HepG2 (cell line): ENCODE measurements around the gene OSBPL10. TPM values are rescaled to one million over a fixed set of nuclear protein-coding genes. Genes with fewer than 3 reads are reported as not detected.

Experiments used
- BATF2 ChIP-seq: sonication (generic); formaldehyde crosslinking; IDR thresholded peaks from 2 replicates; pipeline ENCODE4 v1.8.0; 2022; ENCODE audit warnings: mild to moderate bottlenecking, missing genetic modification reagents, moderate library complexity
- ESRRA ChIP-seq: sonication (generic); formaldehyde crosslinking; IDR thresholded peaks from 2 replicates; pipeline ENCODE4 v1.5.1; 2020; ENCODE audit warnings: mild to moderate bottlenecking, low read depth, missing genetic modification reagents
- GATAD2A ChIP-seq: IDR thresholded peaks from 2 replicates; pipeline ENCODE4 v1.6.1; 2016
- KLF6 ChIP-seq: IDR thresholded peaks from 2 replicates; pipeline ENCODE4 v1.8.0; 2016; ENCODE audit warnings: missing biosample characterization, missing genetic modification reagents
- POGZ ChIP-seq: sonication (generic); formaldehyde crosslinking; IDR thresholded peaks from 2 replicates; pipeline ENCODE4 v1.4.0; 2020; ENCODE audit warnings: mild to moderate bottlenecking, missing genetic modification reagents
- REPIN1 ChIP-seq: sonication (generic); formaldehyde crosslinking; IDR thresholded peaks from 2 replicates; pipeline ENCODE4 v1.8.0; 2022; ENCODE audit warnings: missing genetic modification reagents, low read depth, mild to moderate bottlenecking, borderline replicate concordance
- SMC3 ChIP-seq: IDR thresholded peaks from 2 replicates; pipeline ENCODE4 v1.6.1; 2011; ENCODE audit warnings: low read length, improper control_type of control experiment
- SOX5 ChIP-seq: IDR thresholded peaks from 2 replicates; pipeline ENCODE4 v1.6.1; 2016; ENCODE audit warnings: borderline replicate concordance
- SOX6 ChIP-seq, 2 experiments: fragments of 450-650 bp in 1 of 2; sonication (generic) in 1 of 2; formaldehyde crosslinking in 1 of 2; IDR thresholded peaks; 2 replicates each; pipeline versions ENCODE4 v1.4.0 to v1.6.1; 2017 to 2020; ENCODE audit warnings: antibody characterized with exemption in 1 of 2, mild to moderate bottlenecking in 1 of 2, missing genetic modification reagents in 1 of 2
- SP2 ChIP-seq: sonication (generic); formaldehyde crosslinking; IDR thresholded peaks from 2 replicates; pipeline ENCODE4 v1.5.1; 2020; ENCODE audit warnings: mild to moderate bottlenecking, missing genetic modification reagents
- TBX3 ChIP-seq: fragments of 450-650 bp; IDR thresholded peaks from 2 replicates; pipeline ENCODE4 v1.6.1; 2017; ENCODE audit warnings: antibody characterized with exemption, mild to moderate bottlenecking, inconsistent platforms, borderline replicate concordance
- TFAP4 ChIP-seq: sonication (generic); IDR thresholded peaks from 2 replicates; pipeline ENCODE4 v1.6.1; 2016; ENCODE audit warnings: low read depth, borderline replicate concordance
- TSC22D2 ChIP-seq: sonication (generic); formaldehyde crosslinking; IDR thresholded peaks from 2 replicates; pipeline ENCODE4 v1.5.1; 2020; ENCODE audit warnings: missing genetic modification reagents, mild to moderate bottlenecking, borderline replicate concordance
- ZNF296 ChIP-seq: sonication (generic); formaldehyde crosslinking; conservative IDR thresholded peaks from 2 replicates; pipeline ENCODE4 v1.5.0; 2020; ENCODE audit warnings: mild to moderate bottlenecking, missing genetic modification reagents
- ZNF674 ChIP-seq: sonication (generic); formaldehyde crosslinking; IDR thresholded peaks from 2 replicates; pipeline ENCODE4 v1.5.0; 2020; ENCODE audit warnings: low read depth, mild to moderate bottlenecking, missing genetic modification reagents
- ZNF713 ChIP-seq: sonication (generic); formaldehyde crosslinking; IDR thresholded peaks from 2 replicates; pipeline ENCODE4 v1.4.0; 2020; ENCODE audit warnings: mild to moderate bottlenecking, missing genetic modification reagents
- ZSCAN25 ChIP-seq: sonication (generic); formaldehyde crosslinking; IDR thresholded peaks from 2 replicates; pipeline ENCODE4 v1.8.0; 2022; ENCODE audit warnings: mild to moderate bottlenecking, missing genetic modification reagents
- polyA plus RNA-seq, 8 experiments: library from polyadenylated mRNA; depleted of rRNA in 3 of 8; stranded (reverse) in 7 of 8; unstranded in 1 of 8; fragments of >200 nt; fragmentation: Illumina TruSeq in 4 of 8; extraction: Trizol in 4 of 8; gene quantifications; 2 replicates each; pipeline versions ENCODE4 v1.2.1 to v1.2.3, GENCODE V29; 2011 to 2016; ENCODE audit warnings: low read depth in 4 of 8, missing spikeins in 1 of 8, mixed read lengths in 1 of 8; ENCODE audit not compliant: insufficient read depth in 1 of 8
- total RNA-seq, 5 experiments: library from RNA; depleted of rRNA; stranded (reverse); fragments of >200 nt; fragmentation: Illumina TruSeq; extraction: Trizol; gene quantifications; 2 replicates each; pipeline ENCODE4 v1.2.3, GENCODE V29; 2016; ENCODE audit warnings: low read depth in 1 of 5
- TF ChIP-seq, protein P1 (sequence below): sonication (generic); formaldehyde crosslinking; IDR thresholded peaks from one replicate; pipeline ENCODE4 v1.5.1; 2020; ENCODE audit warnings: mild to moderate bottlenecking, missing genetic modification reagents; ENCODE audit errors: not compliant biosample characterization
- TF ChIP-seq, protein P2 (sequence below): IDR thresholded peaks from 2 replicates; pipeline ENCODE4 v1.6.1; 2016; ENCODE audit warnings: control low read depth

OSBPL10 gene
- total and polyA plus RNA-seq, 2 of the 13 experiments (the other 11 are each of a cell fraction or from before 2014, with no cell fraction given), result 10.3 to 28.6 TPM

DNA sequence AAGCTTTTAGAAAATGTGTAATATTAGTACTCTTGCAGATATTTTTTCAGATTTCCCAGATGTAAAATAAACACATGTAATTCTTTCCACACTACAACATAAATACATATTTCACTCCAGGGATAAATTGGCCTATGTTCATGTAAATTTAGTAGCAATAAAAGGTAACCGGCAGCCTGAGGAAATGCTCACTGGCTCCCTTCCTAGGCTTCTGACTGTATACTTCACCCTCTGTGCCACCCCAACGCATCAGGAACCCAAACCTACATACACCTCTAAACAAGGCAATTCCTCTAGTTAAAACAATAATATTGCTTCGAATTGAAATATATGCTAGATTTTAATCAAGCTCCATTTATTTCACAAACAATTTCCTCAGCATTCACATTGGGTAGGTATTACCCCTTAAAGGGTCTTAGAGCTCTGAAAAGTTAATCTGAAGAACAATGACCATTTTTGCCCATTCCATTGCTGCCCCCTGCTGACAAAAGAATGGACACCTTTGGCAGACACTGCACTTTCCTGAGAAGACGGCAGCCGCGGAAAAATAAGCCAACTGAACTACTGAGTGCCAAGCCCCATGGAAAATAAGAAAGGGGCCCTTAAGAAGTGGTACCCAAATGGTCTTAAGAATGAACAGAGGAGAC is 212.5 kb downstream of the OSBPL10 start (continued):
- TF ChIP-seq, protein P1, sequence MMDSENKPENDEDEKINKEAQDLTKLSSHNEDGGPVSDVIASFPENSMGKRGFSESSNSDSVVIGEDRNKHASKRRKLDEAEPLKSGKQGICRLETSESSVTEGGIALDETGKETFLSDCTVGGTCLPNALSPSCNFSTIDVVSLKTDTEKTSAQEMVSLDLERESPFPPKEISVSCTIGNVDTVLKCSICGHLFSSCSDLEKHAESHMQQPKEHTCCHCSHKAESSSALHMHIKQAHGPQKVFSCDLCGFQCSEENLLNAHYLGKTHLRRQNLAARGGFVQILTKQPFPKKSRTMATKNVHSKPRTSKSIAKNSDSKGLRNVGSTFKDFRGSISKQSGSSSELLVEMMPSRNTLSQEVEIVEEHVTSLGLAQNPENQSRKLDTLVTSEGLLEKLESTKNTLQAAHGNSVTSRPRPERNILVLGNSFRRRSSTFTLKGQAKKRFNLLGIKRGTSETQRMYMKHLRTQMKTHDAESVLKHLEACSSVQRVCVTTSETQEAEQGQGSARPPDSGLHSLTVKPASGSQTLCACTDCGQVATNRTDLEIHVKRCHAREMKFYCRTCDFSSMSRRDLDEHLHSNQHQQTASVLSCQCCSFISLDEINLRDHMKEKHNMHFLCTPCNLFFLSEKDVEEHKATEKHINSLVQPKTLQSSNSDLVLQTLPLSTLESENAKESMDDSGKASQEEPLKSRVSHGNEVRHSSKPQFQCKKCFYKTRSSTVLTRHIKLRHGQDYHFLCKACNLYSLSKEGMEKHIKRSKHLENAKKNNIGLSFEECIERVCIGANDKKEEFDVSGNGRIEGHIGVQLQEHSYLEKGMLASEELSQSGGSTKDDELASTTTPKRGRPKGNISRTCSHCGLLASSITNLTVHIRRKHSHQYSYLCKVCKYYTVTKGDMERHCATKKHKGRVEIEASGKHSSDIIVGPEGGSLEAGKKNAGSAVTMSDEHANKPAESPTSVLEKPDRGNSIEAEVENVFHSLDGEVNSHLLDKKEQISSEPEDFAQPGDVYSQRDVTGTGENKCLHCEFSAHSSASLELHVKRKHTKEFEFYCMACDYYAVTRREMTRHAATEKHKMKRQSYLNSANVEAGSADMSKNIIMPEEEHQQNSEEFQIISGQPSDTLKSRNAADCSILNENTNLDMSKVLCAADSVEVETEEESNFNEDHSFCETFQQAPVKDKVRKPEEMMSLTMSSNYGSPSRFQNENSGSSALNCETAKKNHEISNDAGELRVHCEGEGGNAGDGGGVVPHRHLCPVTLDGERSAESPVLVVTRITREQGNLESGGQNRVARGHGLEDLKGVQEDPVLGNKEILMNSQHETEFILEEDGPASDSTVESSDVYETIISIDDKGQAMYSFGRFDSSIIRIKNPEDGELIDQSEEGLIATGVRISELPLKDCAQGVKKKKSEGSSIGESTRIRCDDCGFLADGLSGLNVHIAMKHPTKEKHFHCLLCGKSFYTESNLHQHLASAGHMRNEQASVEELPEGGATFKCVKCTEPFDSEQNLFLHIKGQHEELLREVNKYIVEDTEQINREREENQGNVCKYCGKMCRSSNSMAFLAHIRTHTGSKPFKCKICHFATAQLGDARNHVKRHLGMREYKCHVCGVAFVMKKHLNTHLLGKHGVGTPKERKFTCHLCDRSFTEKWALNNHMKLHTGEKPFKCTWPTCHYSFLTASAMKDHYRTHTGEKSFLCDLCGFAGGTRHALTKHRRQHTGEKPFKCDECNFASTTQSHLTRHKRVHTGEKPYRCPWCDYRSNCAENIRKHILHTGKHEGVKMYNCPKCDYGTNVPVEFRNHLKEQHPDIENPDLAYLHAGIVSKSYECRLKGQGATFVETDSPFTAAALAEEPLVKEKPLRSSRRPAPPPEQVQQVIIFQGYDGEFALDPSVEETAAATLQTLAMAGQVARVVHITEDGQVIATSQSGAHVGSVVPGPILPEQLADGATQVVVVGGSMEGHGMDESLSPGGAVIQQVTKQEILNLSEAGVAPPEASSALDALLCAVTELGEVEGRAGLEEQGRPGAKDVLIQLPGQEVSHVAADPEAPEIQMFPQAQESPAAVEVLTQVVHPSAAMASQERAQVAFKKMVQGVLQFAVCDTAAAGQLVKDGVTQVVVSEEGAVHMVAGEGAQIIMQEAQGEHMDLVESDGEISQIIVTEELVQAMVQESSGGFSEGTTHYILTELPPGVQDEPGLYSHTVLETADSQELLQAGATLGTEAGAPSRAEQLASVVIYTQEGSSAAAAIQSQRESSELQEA (CRISPR knock-in tag), result no peak
- TF ChIP-seq ZSCAN25 (CRISPR knock-in tag), result no peak
- TF ChIP-seq TBX3, result no peak
- no peak for TF ChIP-seq TSC22D2
- no peak for TF ChIP-seq SOX6 (IDR thresholded peaks at IDR 0.05)
- 0 out of 2 replicates have a peak, but pooled peaks have one; percentile 14 for TF ChIP-seq SOX6 (CRISPR knock-in tag; IDR thresholded peaks at IDR 0.05)
- TF ChIP-seq REPIN1, result no peak
- TF ChIP-seq, protein P2, sequence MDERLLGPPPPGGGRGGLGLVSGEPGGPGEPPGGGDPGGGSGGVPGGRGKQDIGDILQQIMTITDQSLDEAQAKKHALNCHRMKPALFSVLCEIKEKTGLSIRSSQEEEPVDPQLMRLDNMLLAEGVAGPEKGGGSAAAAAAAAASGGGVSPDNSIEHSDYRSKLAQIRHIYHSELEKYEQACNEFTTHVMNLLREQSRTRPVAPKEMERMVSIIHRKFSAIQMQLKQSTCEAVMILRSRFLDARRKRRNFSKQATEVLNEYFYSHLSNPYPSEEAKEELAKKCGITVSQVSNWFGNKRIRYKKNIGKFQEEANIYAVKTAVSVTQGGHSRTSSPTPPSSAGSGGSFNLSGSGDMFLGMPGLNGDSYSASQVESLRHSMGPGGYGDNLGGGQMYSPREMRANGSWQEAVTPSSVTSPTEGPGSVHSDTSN (CRISPR knock-in tag), result no peak
- peak; percentile 64 for TF ChIP-seq SMC3
- TF ChIP-seq SP2 (CRISPR knock-in tag), result no peak
- TF ChIP-seq KLF6 (CRISPR knock-in tag), result no peak
- TF ChIP-seq BATF2, result no peak
- TF ChIP-seq ZNF674 (CRISPR knock-in tag), result no peak
- TF ChIP-seq TFAP4, result no peak
- TF ChIP-seq ZNF713 (CRISPR knock-in tag), result no peak
- no peak for TF ChIP-seq POGZ
- no peak for TF ChIP-seq SOX5 (CRISPR knock-in tag)
- TF ChIP-seq ZNF296 (CRISPR knock-in tag), result no peak
- no peak for TF ChIP-seq ESRRA (CRISPR knock-in tag)
- TF ChIP-seq GATAD2A (CRISPR knock-in tag), result 0 out of 2 replicates have a peak, but pooled peaks have one; percentile 14
